ENCODE measurements around the gene PJA2. TPM values are rescaled to one million over a fixed set of nuclear protein-coding genes. Genes with fewer than 3 reads are reported as not detected.

PJA2 gene
- polyA plus RNA-seq, 1 donor from 2014 or later = 142 TPM

DNA sequence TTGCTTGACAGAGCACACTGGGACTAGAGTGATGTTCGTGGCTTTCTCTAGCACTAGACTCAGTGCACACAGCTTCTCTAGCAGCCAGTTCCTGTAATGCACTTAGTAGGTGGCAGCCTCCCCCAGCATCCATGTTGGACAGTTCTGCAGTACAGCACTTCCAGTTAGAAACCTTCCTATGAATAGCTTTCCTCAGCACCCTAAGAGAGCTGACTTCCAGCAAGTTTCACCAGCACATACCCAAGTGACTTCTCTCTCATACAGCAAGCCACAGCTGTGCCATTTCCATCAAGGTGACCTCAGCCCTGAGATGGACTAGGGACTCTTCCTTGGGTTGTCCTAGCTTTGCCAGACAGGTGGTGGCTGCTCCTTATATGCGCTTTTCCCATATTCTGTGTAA lies 60.4 kb downstream of the PJA2 start:
- Histone ChIP-seq H3K27me3 (ENCODE audit: insufficient read depth, low read depth, low read length) (no peaks in the 10 kb centered on the region), H3K79me2 (replicated peaks; ENCODE audit: insufficient read depth, low read length) (no peaks in the 10 kb centered on the region), H3F3A (ENCODE audit: insufficient read depth, low read length, poor library complexity, severe bottlenecking) (no peaks in the 10 kb centered on the region), H3K9me2 (ENCODE audit: insufficient read depth, low read length) (no peaks in the 10 kb centered on the region), H3K36me3 (ENCODE audit: insufficient read depth, low read length) (peaks cover 23% of the 10 kb centered on the region), H4K20me1 (ENCODE audit: insufficient read depth) (no peaks in the 10 kb centered on the region), H3K27ac (ENCODE audit: low read length) (no peak overlapping the region), H3K4me3 (ENCODE audit: low read length) (no peak overlapping the region), H3K9ac (ENCODE audit: low read length) (no peak overlapping the region), H2AFZ (ENCODE audit: low read depth, low read length) (no peak overlapping the region), H3K9me3 (ENCODE audit: low read length) (no peaks in the 10 kb centered on the region), H3K4me2 (ENCODE audit: low read length) (no peak overlapping the region)
- TF ChIP-seq MXI1 (conservative IDR thresholded peaks at IDR 0.05; ENCODE audit: poor library complexity, severe bottlenecking) (no peak), CTCF (IDR thresholded peaks at IDR 0.05; ENCODE audit: poor library complexity, severe bottlenecking) (no peak), EZH2 (IDR thresholded peaks at IDR 0.05; ENCODE audit: borderline replicate concordance, insufficient read depth, low read length, poor library complexity, severe bottlenecking) (no peak), SMC3 (conservative IDR thresholded peaks at IDR 0.05; ENCODE audit: poor library complexity) (no peak), POLR2AphosphoS5 (IDR thresholded peaks at IDR 0.05) (no peak), REST (IDR thresholded peaks at IDR 0.05; ENCODE audit: borderline replicate concordance) (no peak), RAD21 (conservative IDR thresholded peaks at IDR 0.05) (no peak), TAF1 (IDR thresholded peaks at IDR 0.05; ENCODE audit: low read depth) (no peak), EP300 (conservative IDR thresholded peaks at IDR 0.05; ENCODE audit: poor library complexity, severe bottlenecking) (no peak)

- no peaks in the 10 kb centered on the region for H3F3A ChIP-seq (ENCODE audit: insufficient read depth, low read length, poor library complexity, severe bottlenecking)
- TF ChIP-seq EZH2 (IDR thresholded peaks at IDR 0.05; ENCODE audit: borderline replicate concordance, insufficient read depth, low read length, poor library complexity, severe bottlenecking) = no peak
- TF ChIP-seq SMC3 (conservative IDR thresholded peaks at IDR 0.05; ENCODE audit: poor library complexity) = no peak
- TF ChIP-seq EP300 (conservative IDR thresholded peaks at IDR 0.05; ENCODE audit: poor library complexity, severe bottlenecking) = no peak
- TF ChIP-seq REST (IDR thresholded peaks at IDR 0.05; ENCODE audit: borderline replicate concordance) = no peak
- no peak for TF ChIP-seq TAF1 (IDR thresholded peaks at IDR 0.05; ENCODE audit: low read depth)
- no peaks in the 10 kb centered on the region for H3K27me3 ChIP-seq (ENCODE audit: insufficient read depth, low read depth, low read length)
- no peak overlapping the region for H3K9ac ChIP-seq (ENCODE audit: low read length)
- H2AFZ ChIP-seq (ENCODE audit: low read depth, low read length) = no peak overlapping the region
- H3K9me3 ChIP-seq (ENCODE audit: low read length) = no peaks in the 10 kb centered on the region
- H3K36me3 ChIP-seq (ENCODE audit: insufficient read depth, low read length) = peaks cover 27% of the 10 kb centered on the region
- H3K9me2 ChIP-seq (ENCODE audit: insufficient read depth, low read length) = no peaks in the 10 kb centered on the region
- no peaks in the 10 kb centered on the region for H3K79me2 ChIP-seq (replicated peaks; ENCODE audit: insufficient read depth, low read length)
- H4K20me1 ChIP-seq (ENCODE audit: insufficient read depth) = no peaks in the 10 kb centered on the region
- no peak overlapping the region for H3K4me3 ChIP-seq (ENCODE audit: low read length)
- H3K27ac ChIP-seq (ENCODE audit: low read length) = no peak overlapping the region
- no peak overlapping the region for H3K4me2 ChIP-seq (ENCODE audit: low read length)
These were observed 62.4 kb downstream of the PJA2 start for GRCh38 chr5:109347252-109347888.
